HG03442 (cell line): ENCODE results near the gene CCL15.
"Not testable (repeated sequence)": the region's sequence is repeated elsewhere in the genome, so short reads cannot be mapped to it uniquely, and the experiment has no call there.

Experiments
- ATAC-seq: cut with Tn5 transposase; IDR thresholded peaks from one replicate; pipeline ENCODE4 v1.9.1; 2021; ENCODE audit warnings: mild to moderate bottlenecking, moderate library complexity; ENCODE audit not compliant: unreplicated experiment

Gene CCL15

GRCh38 chr17:36001110-36001771 lies at the start of gene CCL15:
Gene CCL15, minus strand, starts transcription at chr17:36001553. Its CDS starts 61 bp downstream, at chr17:36001492.
- no peak for ATAC-seq

GRCh38 chr17:36049643-36050042 lies 48.3 kb upstream of the CCL15 start:
- ATAC-seq: no peak

GRCh38 chr17:36048066-36048465 lies 46.7 kb upstream of the CCL15 start:
- no peak for ATAC-seq

GRCh38 chr17:36036235-36036634 lies 34.9 kb upstream of the CCL15 start:
- no peak for ATAC-seq

GRCh38 chr17:36034127-36034526 lies 32.8 kb upstream of the CCL15 start:
- ATAC-seq: no peak

GRCh38 chr17:36030956-36031355 lies 29.6 kb upstream of the CCL15 start:
- no peak for ATAC-seq

GRCh38 chr17:36027761-36028160 lies 26.4 kb upstream of the CCL15 start:
- ATAC-seq: no peak

GRCh38 chr17:36024106-36024869 lies 22.9 kb upstream of the CCL15 start:
- ATAC-seq: no peak

- ATAC-seq: no peak
These were observed 18.1 kb upstream of the CCL15 start for GRCh38 chr17:36019423-36019822.

GRCh38 chr17:36017799-36018198 lies 16.4 kb upstream of the CCL15 start, which contains the start of gene CCL23:
Gene CCL23, minus strand, starts transcription at chr17:36017972. Its CDS starts 75 bp downstream, at chr17:36017897.
- ATAC-seq: no peak

GRCh38 chr17:36016555-36016954 lies 15.2 kb upstream of the CCL15 start:
- ATAC-seq: no peak

GRCh38 chr17:36015895-36016294 lies 14.5 kb upstream of the CCL15 start:
- not testable (repeated sequence) for ATAC-seq

- no peak for ATAC-seq
These were observed 13.6 kb upstream of the CCL15 start for GRCh38 chr17:36014946-36015345.

- no peak for ATAC-seq
These were observed 9.8 kb upstream of the CCL15 start for GRCh38 chr17:36011201-36011600.

GRCh38 chr17:36008998-36009665 lies 7.8 kb upstream of the CCL15 start:
- no peak for ATAC-seq

- no peak for ATAC-seq
These were observed 3.3 kb upstream of the CCL15 start for GRCh38 chr17:36004594-36005108.

GRCh38 chr17:36002631-36003030 lies 1.3 kb upstream of the CCL15 start:
- ATAC-seq: no peak

GRCh38 chr17:36001862-36002603 lies 680 bp upstream of the CCL15 start:
- no peak for ATAC-seq

- no peak for ATAC-seq
These were observed 632 bp downstream of the CCL15 start for GRCh38 chr17:36000732-36001109.

- no peak for ATAC-seq
These were observed 2.6 kb downstream of the CCL15 start for GRCh38 chr17:35998756-35999155.

GRCh38 chr17:35998018-35998545 lies 3.3 kb downstream of the CCL15 start:
- ATAC-seq: no peak
